NCI-H2196 treated with DMSO at 0.1 percent for 48 hours (cell line): ENCODE results near the gene MRTFB.

Experiments used
- DNase-seq: peaks from one replicate; lab custom pipeline; 2025; ENCODE audit not compliant: unreplicated experiment; lab: John Stamatoyannopoulos, UW

The MRTFB gene

GRCh38 chr16:14225457-14225856 is 154.3 kb downstream of the MRTFB start:
- no peak for DNase-seq

GRCh38 chr16:14232106-14232864 is 161.2 kb downstream of the MRTFB start:
- peak; percentile 13 for DNase-seq

- DNase-seq, result no peak
These were observed 165.3 kb downstream of the MRTFB start for GRCh38 chr16:14236401-14236800.

GRCh38 chr16:14238756-14239155 is 167.6 kb downstream of the MRTFB start:
- DNase-seq, result no peak

- no peak for DNase-seq
These were observed 168.7 kb downstream of the MRTFB start for GRCh38 chr16:14239791-14240190.

GRCh38 chr16:14240219-14240843 is 169.2 kb downstream of the MRTFB start:
- DNase-seq, result no peak

GRCh38 chr16:14240964-14241363 is 169.8 kb downstream of the MRTFB start:
- DNase-seq, result no peak

- no peak for DNase-seq
These were observed 170.5 kb downstream of the MRTFB start for GRCh38 chr16:14241631-14242030.

- DNase-seq, result no peak
These were observed 171.7 kb downstream of the MRTFB start for GRCh38 chr16:14242769-14243168.

GRCh38 chr16:14244196-14245010 is 173.3 kb downstream of the MRTFB start:
- DNase-seq, result no peak

- no peak for DNase-seq
These were observed 177.7 kb downstream of the MRTFB start for GRCh38 chr16:14248791-14249190.

- peak; percentile 26 for DNase-seq
These were observed 178.3 kb downstream of the MRTFB start for GRCh38 chr16:14249291-14250032.

- no peak for DNase-seq
These were observed 180.3 kb downstream of the MRTFB start for GRCh38 chr16:14251419-14251818.

- DNase-seq, result no peak
These were observed 181.7 kb downstream of the MRTFB start for GRCh38 chr16:14252860-14253259.

- DNase-seq, result no peak
These were observed 191.9 kb downstream of the MRTFB start for GRCh38 chr16:14263011-14263410.

- no peak for DNase-seq
These were observed 192.7 kb downstream of the MRTFB start for GRCh38 chr16:14263769-14264168.

- no peak for DNase-seq
These were observed 193.3 kb downstream of the MRTFB start for GRCh38 chr16:14264327-14264943.

GRCh38 chr16:14268073-14268472 is 197.0 kb downstream of the MRTFB start:
- no peak for DNase-seq

- DNase-seq, result no peak
These were observed 204.8 kb downstream of the MRTFB start for GRCh38 chr16:14275934-14276333.

GRCh38 chr16:14278749-14279148 is 207.6 kb downstream of the MRTFB start:
- peak; percentile 29 for DNase-seq

- DNase-seq, result no peak
These were observed 209.4 kb downstream of the MRTFB start for GRCh38 chr16:14280541-14280940.
